Activated naive CD8-positive, alpha-beta T cell treated with anti-CD3 and anti-CD28 coated beads, Interleukin-2, amount 50 U/mL, for 24 hours (primary cell): ENCODE results near the gene TAF1.
"Not testable (repeated sequence)": the region's sequence is repeated elsewhere in the genome, so short reads cannot be mapped to it uniquely, and the experiment has no call there.

ENCODE experiments used
- ATAC-seq: fragments of 150-1000 bp; cut with Tn5 transposase; one replicate; pipeline ENCODE4 v1.10.0; 2021
- DNase-seq: peaks from one replicate; pipeline ENCODE4 v3.0.0; 2021
- H3K27ac Mint-ChIP-seq: one replicate; pipeline ENCODE4 v1.8.0; 2021; ENCODE audit warnings: mild to moderate bottlenecking, mixed read lengths
- H3K27me3 Mint-ChIP-seq: one replicate; pipeline ENCODE4 v1.8.0; 2021; ENCODE audit warnings: mixed read lengths
- H3K36me3 Mint-ChIP-seq: one replicate; pipeline ENCODE4 v1.8.0; 2021; ENCODE audit warnings: low read depth, mixed read lengths
- H3K4me1 Mint-ChIP-seq: one replicate; pipeline ENCODE4 v1.8.0; 2021; ENCODE audit warnings: mixed read lengths
- H3K4me3 Mint-ChIP-seq: one replicate; pipeline ENCODE4 v1.8.0; 2021; ENCODE audit warnings: mild to moderate bottlenecking, moderate library complexity, mixed read lengths
- H3K9me3 Mint-ChIP-seq: one replicate; pipeline ENCODE4 v1.8.0; 2021; ENCODE audit warnings: mixed read lengths

The TAF1 gene

DNA sequence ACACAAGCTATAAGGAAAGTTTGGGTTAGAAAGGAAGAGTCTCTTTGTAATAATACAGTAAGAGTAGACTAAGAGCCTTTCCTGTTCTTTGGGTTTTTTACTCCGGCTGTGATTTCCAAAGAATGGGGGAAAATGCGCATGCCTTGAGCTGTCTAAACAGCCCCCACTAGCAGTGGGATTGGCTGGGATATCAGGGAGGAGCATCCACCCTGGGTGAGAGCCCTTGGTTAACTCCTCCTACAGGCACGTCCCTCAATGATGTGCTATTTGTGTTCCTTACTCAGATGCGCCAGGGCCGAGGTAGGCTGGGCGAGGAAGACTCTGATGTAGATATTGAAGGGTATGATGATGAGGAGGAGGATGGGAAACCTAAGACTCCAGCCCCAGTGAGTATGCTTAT lies 92.7 kb downstream of the TAF1 start:
- Mint-ChIP-seq H3K36me3 (peaks cover 45% of the 10 kb centered on the region), H3K9me3 (no peaks in the 10 kb centered on the region), H3K4me3 (no peak overlapping the region), H3K27me3 (no peaks in the 10 kb centered on the region), H3K27ac (no peak overlapping the region), H3K4me1 (no peaks in the 10 kb centered on the region)
- ATAC-seq: no peak
- DNase-seq: no peak

DNA sequence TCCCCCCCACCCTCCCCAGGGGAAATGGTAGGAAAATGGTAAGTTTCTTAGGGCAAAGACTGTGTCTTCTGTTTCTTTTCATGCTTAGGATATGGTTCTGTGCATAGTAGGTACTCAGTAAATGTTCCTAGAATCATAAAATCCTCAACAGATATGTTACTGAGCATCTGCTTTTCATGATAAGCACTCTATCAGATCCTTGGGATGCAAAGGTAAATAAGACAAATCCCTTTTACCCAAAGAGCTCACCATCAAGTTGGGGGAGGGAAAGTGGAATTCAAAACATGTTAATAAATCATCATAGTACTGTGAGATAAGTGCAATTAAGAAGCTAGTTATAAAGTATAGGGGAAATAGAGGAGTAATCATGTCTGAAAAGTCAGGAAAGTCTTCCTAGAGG lies 98.8 kb downstream of the TAF1 start:
- H3K4me3 Mint-ChIP-seq: no peak overlapping the region
- H3K9me3 Mint-ChIP-seq: no peaks in the 10 kb centered on the region
- peaks cover 35% of the 10 kb centered on the region for H3K36me3 Mint-ChIP-seq
- H3K4me1 Mint-ChIP-seq: no peaks in the 10 kb centered on the region
- ATAC-seq (no peak), DNase-seq (no peak)
- no peaks in the 10 kb centered on the region for H3K27me3 Mint-ChIP-seq
- no peak overlapping the region for H3K27ac Mint-ChIP-seq

DNA sequence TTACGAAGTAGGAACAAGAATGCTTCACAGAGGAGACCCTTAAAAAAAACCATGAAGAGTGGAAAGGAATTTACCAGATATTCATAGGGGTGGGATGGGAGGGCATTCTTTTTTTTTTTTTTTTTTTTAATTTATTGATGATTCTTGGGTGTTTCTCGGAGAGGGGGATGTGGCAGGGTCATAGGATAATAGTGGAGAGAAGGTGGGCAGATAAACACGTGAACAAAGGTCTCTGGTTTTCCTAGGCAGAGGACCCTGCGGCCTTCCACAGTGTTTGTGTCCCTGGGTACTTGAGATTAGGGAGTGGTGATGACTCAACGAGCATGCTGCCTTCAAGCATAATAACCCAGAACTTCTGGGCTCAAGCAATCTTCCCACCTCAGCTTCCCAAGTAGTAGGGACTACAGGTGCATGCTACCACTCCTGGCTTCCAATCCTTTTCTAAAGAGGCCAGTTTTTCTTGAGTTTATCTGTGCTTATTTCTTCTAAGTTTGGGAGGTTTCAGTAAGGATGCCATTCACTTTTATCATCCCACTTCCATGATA lies 100.9 kb downstream of the TAF1 start:
- Mint-ChIP-seq H3K4me1 (no peaks in the 10 kb centered on the region), H3K9me3 (no peaks in the 10 kb centered on the region), H3K27me3 (no peaks in the 10 kb centered on the region), H3K4me3 (no peak overlapping the region), H3K36me3 (peaks cover 17% of the 10 kb centered on the region), H3K27ac (no peak overlapping the region)
- no peak for ATAC-seq
- no peak for DNase-seq

DNA sequence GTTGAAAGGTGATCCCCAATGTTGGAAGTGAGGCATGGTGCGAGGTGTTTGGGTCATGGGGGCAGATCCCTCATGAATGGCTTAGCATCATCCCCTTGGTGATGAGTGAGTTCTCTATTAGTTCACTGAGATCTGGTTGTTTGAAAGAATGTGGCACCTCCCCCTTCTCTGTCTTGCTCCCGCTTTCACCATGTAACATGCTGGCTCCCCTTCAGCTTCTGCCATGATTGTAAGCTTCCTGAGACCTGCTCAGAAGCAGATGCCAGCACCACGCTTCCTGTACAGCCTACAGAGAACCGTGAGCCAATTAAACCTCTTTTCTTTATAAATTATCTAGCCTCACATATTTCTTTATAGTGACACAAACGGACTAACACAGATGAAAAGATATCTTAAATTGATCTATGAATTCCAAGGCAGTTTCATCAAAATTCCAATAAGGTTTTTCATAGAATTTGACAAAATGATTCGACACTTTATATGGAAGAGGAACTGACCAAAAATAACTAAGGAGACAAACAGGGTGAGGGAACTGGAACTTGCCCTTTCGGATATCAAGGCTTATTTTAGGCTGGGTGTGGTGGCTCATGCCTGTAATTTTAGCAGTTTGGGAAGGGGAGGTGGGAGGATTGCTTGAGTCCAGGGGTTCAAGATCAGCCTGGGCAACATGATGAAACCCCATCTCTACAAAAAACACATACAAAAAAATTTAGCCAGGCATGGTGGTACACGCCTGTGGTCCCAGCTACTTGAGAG lies 109.8 kb downstream of the TAF1 start:
- Mint-ChIP-seq H3K27ac (no peak overlapping the region), H3K4me3 (no peak overlapping the region), H3K4me1 (no peaks in the 10 kb centered on the region), H3K36me3 (no peaks in the 10 kb centered on the region), H3K9me3 (no peaks in the 10 kb centered on the region), H3K27me3 (no peaks in the 10 kb centered on the region)
- no peak for ATAC-seq
- no peak for DNase-seq

- ATAC-seq (no peak), DNase-seq (no peak)
- Mint-ChIP-seq H3K9me3 (no peaks in the 10 kb centered on the region), H3K4me1 (peaks cover 4% of the 10 kb centered on the region), H3K27me3 (no peaks in the 10 kb centered on the region), H3K36me3 (peaks cover 2% of the 10 kb centered on the region), H3K4me3 (no peak overlapping the region), H3K27ac (no peak overlapping the region)
Measured at GRCh38 chrX:71482228-71482958, 116.2 kb downstream of the TAF1 start.

DNA sequence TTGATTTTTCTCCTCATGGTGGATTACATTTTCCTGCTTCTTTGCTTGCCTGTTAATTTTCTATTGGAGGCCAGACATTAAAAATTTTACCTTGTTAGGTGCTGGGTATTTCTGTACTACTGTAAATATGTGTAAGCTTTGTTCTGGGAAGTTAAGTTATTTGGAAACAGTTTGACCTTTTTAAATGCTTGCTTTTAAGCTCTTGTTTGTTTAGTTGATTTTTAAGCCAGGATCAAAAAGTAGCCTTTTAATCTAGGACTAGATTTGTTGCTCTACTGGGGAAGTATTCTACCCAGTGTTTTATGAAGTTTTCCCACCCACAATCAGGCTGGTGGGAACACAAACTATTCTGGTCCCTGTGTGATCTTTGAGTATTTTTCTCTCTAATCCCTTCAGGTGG lies 121.7 kb downstream of the TAF1 start:
- DNase-seq: no peak
- Mint-ChIP-seq H3K4me1 (peaks cover 14% of the 10 kb centered on the region), H3K9me3 (no peaks in the 10 kb centered on the region), H3K27me3 (no peaks in the 10 kb centered on the region), H3K4me3 (no peak overlapping the region), H3K36me3 (peaks cover 4% of the 10 kb centered on the region), H3K27ac (no peak overlapping the region)
- no peak for ATAC-seq

DNA sequence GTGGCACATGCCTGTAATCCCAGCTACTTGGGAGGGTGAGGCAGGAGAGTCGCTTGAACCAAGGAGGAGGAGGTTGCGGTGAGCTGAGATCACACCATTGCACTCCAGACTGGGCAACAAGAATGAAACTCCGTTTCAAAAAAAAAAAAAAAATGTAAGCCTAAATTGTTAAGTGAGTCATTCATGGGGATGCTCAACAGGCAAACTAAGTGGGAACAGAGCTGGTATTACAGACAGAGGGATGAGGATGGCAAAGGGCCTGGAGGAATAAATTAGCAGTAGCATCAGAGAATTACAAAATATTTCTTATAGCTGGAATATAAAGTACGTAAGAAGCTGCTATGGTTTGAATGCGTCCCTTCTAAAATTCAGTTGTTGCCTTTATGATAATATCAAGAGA lies 123.4 kb downstream of the TAF1 start:
- peaks cover 4% of the 10 kb centered on the region for H3K36me3 Mint-ChIP-seq
- DNase-seq (no peak), ATAC-seq (no peak)
- H3K27me3 Mint-ChIP-seq: no peaks in the 10 kb centered on the region
- no peak overlapping the region for H3K4me3 Mint-ChIP-seq
- no peaks in the 10 kb centered on the region for H3K9me3 Mint-ChIP-seq
- peaks cover 19% of the 10 kb centered on the region for H3K4me1 Mint-ChIP-seq
- H3K27ac Mint-ChIP-seq: no peak overlapping the region

DNA sequence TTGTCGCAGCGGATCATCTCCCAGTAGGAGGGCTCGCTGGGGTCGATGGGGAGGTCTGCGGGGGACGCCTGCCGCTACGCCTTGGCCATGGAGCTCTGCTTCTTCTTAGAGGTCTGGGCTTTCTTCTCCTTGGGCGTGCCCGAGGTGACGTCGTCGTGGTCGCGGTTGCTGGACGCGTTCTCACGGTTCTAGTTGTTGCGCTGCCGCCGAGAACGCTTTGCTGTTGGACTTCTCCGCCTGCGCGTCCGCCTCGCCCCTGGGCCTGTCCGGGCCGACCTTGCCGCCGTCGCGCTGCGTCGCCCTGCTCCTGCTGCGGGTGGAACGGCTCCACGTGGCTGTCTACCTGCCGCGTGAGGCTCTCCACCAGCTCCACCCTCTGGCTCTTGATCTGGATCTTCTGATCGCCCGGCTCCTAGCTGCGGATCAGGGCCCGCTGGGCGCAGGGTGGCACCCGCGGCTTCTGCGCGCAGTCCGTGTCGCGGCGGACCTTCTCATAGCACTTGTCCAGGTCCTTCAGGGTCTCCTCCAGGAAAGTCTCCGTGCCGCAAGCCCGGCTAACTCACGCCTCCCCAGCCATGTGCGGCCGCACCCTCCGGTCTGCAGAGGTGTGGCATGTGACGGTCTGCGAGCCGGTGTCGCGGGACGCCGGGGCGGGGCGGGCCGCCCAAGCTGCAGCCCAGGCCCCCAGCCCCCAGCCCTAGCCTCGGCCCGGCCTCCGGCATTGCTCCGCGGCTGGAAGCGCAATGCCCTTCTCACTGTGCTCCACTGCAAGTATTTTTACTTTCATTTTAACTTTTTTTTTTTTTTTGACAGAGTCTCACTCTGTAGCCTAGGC lies 126.3 kb downstream of the TAF1 start:
- peaks cover 2% of the 10 kb centered on the region for H3K36me3 Mint-ChIP-seq
- peak overlapping the region; percentile 75 for H3K27ac Mint-ChIP-seq
- peaks cover 21% of the 10 kb centered on the region for H3K4me1 Mint-ChIP-seq
- H3K9me3 Mint-ChIP-seq: no peaks in the 10 kb centered on the region
- peak; percentile 85 for ATAC-seq
- DNase-seq: peak; percentile 59
- peak overlapping the region; percentile 81 for H3K4me3 Mint-ChIP-seq
- H3K27me3 Mint-ChIP-seq: no peaks in the 10 kb centered on the region

DNA sequence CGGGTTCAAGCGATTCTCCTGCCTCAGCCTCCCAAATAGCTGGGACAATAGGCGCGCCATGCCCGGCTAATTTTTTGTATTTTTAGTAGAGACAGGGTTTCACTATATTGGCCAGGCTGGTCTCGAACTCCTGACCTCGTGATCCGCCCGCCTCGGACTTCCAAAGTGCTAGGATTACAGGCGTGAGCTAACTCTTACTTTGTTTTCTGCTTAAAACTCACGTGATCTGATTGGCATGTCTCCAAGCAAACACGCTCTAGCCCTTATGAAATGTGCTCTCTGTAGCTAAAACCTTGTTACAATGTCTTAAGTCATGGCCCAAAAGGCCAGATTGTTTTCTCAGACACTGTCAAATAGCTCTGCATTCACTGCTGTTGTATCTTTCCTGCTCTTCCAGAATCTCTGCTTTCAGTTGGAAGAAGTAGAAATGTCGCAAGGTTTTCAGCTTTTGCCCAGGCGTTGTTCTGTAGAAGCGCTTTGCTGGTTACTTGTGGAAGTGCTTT lies 127.0 kb downstream of the TAF1 start:
- Mint-ChIP-seq H3K27ac (no peak overlapping the region), H3K4me1 (peaks cover 18% of the 10 kb centered on the region), H3K27me3 (no peaks in the 10 kb centered on the region), H3K4me3 (peak overlapping the region; percentile 81), H3K36me3 (peaks cover 2% of the 10 kb centered on the region), H3K9me3 (no peaks in the 10 kb centered on the region)
- ATAC-seq (no peak), DNase-seq (no peak)

GRCh38 chrX:71495979-71496378 lies 129.8 kb downstream of the TAF1 start:
- peaks cover 16% of the 10 kb centered on the region for H3K4me1 Mint-ChIP-seq
- H3K27ac Mint-ChIP-seq, H3K9me3 Mint-ChIP-seq, H3K27me3 Mint-ChIP-seq, DNase-seq, H3K36me3 Mint-ChIP-seq, H3K4me3 Mint-ChIP-seq, ATAC-seq: not testable (repeated sequence)

DNA sequence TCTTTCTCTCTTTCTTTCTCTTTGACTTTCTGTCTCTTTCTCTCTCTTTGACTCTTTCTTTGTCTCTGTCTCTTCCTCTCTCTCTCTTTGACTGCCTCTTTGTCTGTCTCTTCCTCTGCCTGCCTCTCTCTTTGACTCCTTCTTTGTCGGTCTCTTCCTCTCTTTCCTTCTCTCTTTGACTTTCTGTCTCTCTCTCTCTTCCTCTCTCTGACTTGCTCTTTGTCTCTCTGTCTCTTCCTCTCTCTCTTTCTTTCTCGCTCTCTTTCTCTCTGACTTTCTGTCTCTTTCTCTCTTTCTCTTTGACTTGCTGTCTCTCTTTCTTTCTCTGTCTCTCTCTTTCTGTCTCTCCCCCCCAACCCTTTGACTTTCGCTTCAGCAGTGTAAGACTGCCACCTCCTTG lies 130.3 kb downstream of the TAF1 start:
- no peaks in the 10 kb centered on the region for H3K9me3 Mint-ChIP-seq
- H3K4me1 Mint-ChIP-seq: peaks cover 14% of the 10 kb centered on the region
- H3K4me3 Mint-ChIP-seq: no peak overlapping the region
- no peaks in the 10 kb centered on the region for H3K36me3 Mint-ChIP-seq
- no peak for DNase-seq
- no peak overlapping the region for H3K27ac Mint-ChIP-seq
- H3K27me3 Mint-ChIP-seq: no peaks in the 10 kb centered on the region
- ATAC-seq: no peak

DNA sequence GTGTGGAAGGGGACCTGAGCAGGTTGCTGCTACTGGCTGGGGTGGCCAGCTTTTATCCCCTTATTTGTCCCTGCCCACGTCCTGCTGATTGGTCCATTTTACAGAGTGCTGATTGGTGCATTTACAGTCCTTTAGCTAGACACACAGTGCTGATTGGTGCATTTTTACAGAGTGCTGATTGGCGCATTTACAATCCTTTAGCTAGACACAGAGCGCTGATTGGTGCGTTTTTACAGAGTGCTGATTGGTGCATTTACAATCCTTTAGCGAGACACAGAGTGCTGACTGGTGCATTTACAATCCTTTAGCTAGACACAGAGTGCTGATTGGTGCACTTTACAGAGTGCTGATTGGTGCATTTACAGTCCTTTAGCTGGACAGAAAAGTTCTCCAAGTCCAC lies 135.9 kb downstream of the TAF1 start:
- not testable (repeated sequence) for ATAC-seq, H3K4me3 Mint-ChIP-seq

GRCh38 chrX:71504346-71504745 lies 138.2 kb downstream of the TAF1 start:
- no peaks in the 10 kb centered on the region for H3K4me1 Mint-ChIP-seq
- H3K27me3 Mint-ChIP-seq: no peaks in the 10 kb centered on the region
- no peak overlapping the region for H3K4me3 Mint-ChIP-seq
- H3K9me3 Mint-ChIP-seq: no peaks in the 10 kb centered on the region
- ATAC-seq: no peak
- no peaks in the 10 kb centered on the region for H3K36me3 Mint-ChIP-seq
- DNase-seq: no peak
- no peak overlapping the region for H3K27ac Mint-ChIP-seq

More for the DNA sequence above, 135.9 kb downstream of the TAF1 start:
- not testable (repeated sequence) for H3K4me1 Mint-ChIP-seq, H3K36me3 Mint-ChIP-seq, H3K27me3 Mint-ChIP-seq, H3K27ac Mint-ChIP-seq, H3K9me3 Mint-ChIP-seq, DNase-seq

DNA sequence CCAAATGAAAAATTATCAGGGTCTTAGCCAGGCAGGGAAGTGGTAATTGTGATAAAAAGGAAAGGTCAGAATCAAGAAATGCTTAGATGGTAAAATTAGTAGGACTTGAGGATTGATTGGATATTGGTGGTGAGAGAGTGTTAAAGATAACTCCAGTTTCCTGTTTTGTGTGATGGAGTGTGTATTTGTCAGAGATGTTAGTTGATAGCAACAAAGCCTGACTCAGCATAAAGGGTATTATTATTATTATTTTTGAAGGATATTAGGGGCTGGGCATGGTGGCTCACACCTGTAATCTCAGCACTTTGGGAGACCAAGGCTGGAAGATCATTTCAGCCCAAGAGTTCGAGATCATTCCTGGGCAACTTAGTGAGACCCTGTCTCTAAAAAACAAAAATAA lies 143.1 kb downstream of the TAF1 start:
- DNase-seq: no peak
- Mint-ChIP-seq H3K9me3 (no peaks in the 10 kb centered on the region), H3K4me3 (no peak overlapping the region), H3K27me3 (no peaks in the 10 kb centered on the region), H3K36me3 (peaks cover 3% of the 10 kb centered on the region), H3K27ac (no peak overlapping the region), H3K4me1 (peaks cover 8% of the 10 kb centered on the region)
- no peak for ATAC-seq
